Measurements from ENCODE around the gene ZNF367. TPM values are rescaled to one million over a fixed set of nuclear protein-coding genes. Genes with fewer than 3 reads are reported as not detected.

The ZNF367 gene
- under 1 TPM; 0.22 to 0.71 (median 0.51) TPM for polyA plus RNA-seq

- 0 to 1% (median 1%) methylated on average over 82 to 100 of the region's 100 CpGs for WGBS, 3 donors
Measured at GRCh38 chr9:96418083-96418919, at the start of gene ZNF367. TSS of gene ZNF367 (minus strand) at chr9:96418370. CDS start at chr9:96418032, 338 bp downstream.

GRCh38 chr9:96467784-96468183, 49.6 kb upstream of the ZNF367 start:
- H3K27ac ChIP-seq (ENCODE audit: low read depth, low read length), result no peak overlapping the region
- 93 to 98% (median 94%) methylated on average over 5 of the region's 5 CpGs for WGBS, 3 donors

More at GRCh38 chr9:96418083-96418919, at the start of gene ZNF367:
- H3K27ac ChIP-seq (ENCODE audit: low read depth, low read length), result peak within 1 kb of the TSS; percentile 68

- no peak overlapping the region for H3K27ac ChIP-seq (ENCODE audit: low read depth, low read length)
- WGBS, 3 donors, result 80 to 88% (median 86%) methylated on average over 6 of the region's 6 CpGs
Measured at GRCh38 chr9:96464426-96464825, 46.3 kb upstream of the ZNF367 start.

- no peak overlapping the region for H3K27ac ChIP-seq (ENCODE audit: low read depth, low read length)
- 91 to 98% (median 96%) methylated on average over 6 of the region's 6 CpGs for WGBS, 3 donors
Measured at GRCh38 chr9:96462541-96462940, 44.4 kb upstream of the ZNF367 start.

- 87 to 92% (median 89%) methylated on average over 8 of the region's 8 CpGs for WGBS, 3 donors
Measured at GRCh38 chr9:96461336-96461735, 43.2 kb upstream of the ZNF367 start.

GRCh38 chr9:96460882-96461281, 42.7 kb upstream of the ZNF367 start:
- no peak overlapping the region for H3K27ac ChIP-seq (ENCODE audit: low read depth, low read length)

More at GRCh38 chr9:96461336-96461735, 43.2 kb upstream of the ZNF367 start:
- H3K27ac ChIP-seq (ENCODE audit: low read depth, low read length), result no peak overlapping the region

- WGBS, 3 donors, result 87 to 90% (median 89%) methylated on average over 5 of the region's 5 CpGs
- no peak overlapping the region for H3K27ac ChIP-seq (ENCODE audit: low read depth, low read length)
Measured at GRCh38 chr9:96460470-96460869, 42.3 kb upstream of the ZNF367 start.

GRCh38 chr9:96459268-96460007, 41.3 kb upstream of the ZNF367 start:
- 95 to 98% (median 96%) methylated on average over 7 of the region's 7 CpGs for WGBS, 3 donors
- H3K27ac ChIP-seq (ENCODE audit: low read depth, low read length), result no peak overlapping the region

GRCh38 chr9:96458226-96458625, 40.1 kb upstream of the ZNF367 start:
- 91 to 93% (median 93%) methylated on average over 8 of the region's 8 CpGs for WGBS, 3 donors
- no peak overlapping the region for H3K27ac ChIP-seq (ENCODE audit: low read depth, low read length)

GRCh38 chr9:96457266-96457665, 39.1 kb upstream of the ZNF367 start:
- H3K27ac ChIP-seq (ENCODE audit: low read depth, low read length), result no peak overlapping the region
- WGBS, 3 donors, result 90 to 96% (median 96%) methylated on average over 4 of the region's 4 CpGs

GRCh38 chr9:96453625-96454024, 35.5 kb upstream of the ZNF367 start:
- 54 to 72% (median 56%) methylated on average over 2 of the region's 2 CpGs for WGBS, 3 donors
- H3K27ac ChIP-seq (ENCODE audit: low read depth, low read length), result no peak overlapping the region

GRCh38 chr9:96450613-96451528, 32.7 kb upstream of the ZNF367 start:
- H3K27ac ChIP-seq (ENCODE audit: low read depth, low read length), result no peak overlapping the region
- WGBS, 3 donors, result 1 to 2% (median 2%) methylated on average over 63 of the region's 63 CpGs

- H3K27ac ChIP-seq (ENCODE audit: low read depth, low read length), result no peak within 1 kb of the TSS
- WGBS, 3 donors, result 1% methylated on average over 75 to 108 of the region's 108 CpGs
Measured at GRCh38 chr9:96449845-96450612, 31.9 kb upstream of the ZNF367 start, which contains the start of gene HABP4. TSS of gene HABP4 (plus strand) at chr9:96450169. CDS start at chr9:96450280, 111 bp downstream.

GRCh38 chr9:96449523-96449844, 31.3 kb upstream of the ZNF367 start:
- H3K27ac ChIP-seq (ENCODE audit: low read depth, low read length), result no peak overlapping the region

GRCh38 chr9:96448546-96449170, 30.5 kb upstream of the ZNF367 start:
- 81 to 91% (median 88%) methylated on average over 11 of the region's 11 CpGs for WGBS, 3 donors
- H3K27ac ChIP-seq (ENCODE audit: low read depth, low read length), result no peak overlapping the region

More at GRCh38 chr9:96449523-96449844, 31.3 kb upstream of the ZNF367 start:
- 0 to 2% (median 0%) methylated on average over 7 of the region's 7 CpGs for WGBS, 3 donors

- H3K27ac ChIP-seq (ENCODE audit: low read depth, low read length), result no peak overlapping the region
- WGBS, 3 donors, result 72 to 86% (median 84%) methylated on average over 3 of the region's 3 CpGs
Measured at GRCh38 chr9:96447406-96447805, 29.2 kb upstream of the ZNF367 start.

GRCh38 chr9:96442491-96442890, 24.3 kb upstream of the ZNF367 start:
- H3K27ac ChIP-seq (ENCODE audit: low read depth, low read length), result no peak overlapping the region
- WGBS, 3 donors, result 78 to 97% (median 81%) methylated on average over 2 to 3 of the region's 3 CpGs
